HEK293T (cell line): ENCODE measurements around the gene MAPK8IP3.

Experiments used
- ARNT ChIP-seq: fragments of 450-650 bp; IDR thresholded peaks from 2 replicates; pipeline ENCODE4 v1.6.1; 2017; ENCODE audit warnings: mild to moderate bottlenecking
- CTBP1 ChIP-seq: fragments of 450-650 bp; IDR thresholded peaks from 2 replicates; pipeline ENCODE4 v1.6.1; 2016; ENCODE audit warnings: borderline replicate concordance
- FOXA1 ChIP-seq: fragments of 450-650 bp; IDR thresholded peaks from 2 replicates; pipeline ENCODE4 v1.6.1; 2016; ENCODE audit warnings: mild to moderate bottlenecking
- FOXK2 ChIP-seq: fragments of 450-650 bp; IDR thresholded peaks from 2 replicates; pipeline ENCODE4 v1.6.1; 2016; ENCODE audit warnings: mild to moderate bottlenecking
- NFRKB ChIP-seq: fragments of 450-650 bp; IDR thresholded peaks from 2 replicates; pipeline ENCODE4 v1.6.1; 2016; ENCODE audit warnings: mild to moderate bottlenecking, moderate library complexity
- SP1 ChIP-seq: fragments of 450-650 bp; IDR thresholded peaks from 2 replicates; pipeline ENCODE4 v1.6.1; 2017
- TARDBP ChIP-seq: fragments of 450-650 bp; IDR thresholded peaks from 2 replicates; pipeline ENCODE4 v1.6.1; 2016

DNA sequence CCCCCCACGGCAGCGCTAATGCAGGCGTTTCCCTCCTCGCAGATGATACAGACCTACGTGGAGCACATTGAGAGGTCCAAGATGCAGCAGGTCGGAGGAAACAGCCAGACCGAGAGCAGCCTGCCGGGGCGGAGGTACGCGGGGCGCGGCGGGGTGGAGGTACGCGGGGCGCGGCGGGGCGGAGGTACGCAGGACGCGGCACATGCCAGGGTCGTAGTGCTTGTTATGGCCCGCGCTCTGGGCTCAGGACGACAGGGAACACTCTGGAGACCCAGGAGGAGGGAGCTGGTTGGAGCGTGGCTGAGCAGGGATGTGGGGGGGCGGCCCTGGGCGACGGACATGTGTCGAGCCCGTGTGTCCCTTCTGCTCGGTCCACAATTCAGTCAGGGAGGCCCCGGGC lies 23.4 kb downstream of the MAPK8IP3 start:
- no peak for TF ChIP-seq CTBP1
- TF ChIP-seq FOXK2: no peak
- no peak for TF ChIP-seq FOXA1
- no peak for TF ChIP-seq TARDBP
- no peak for TF ChIP-seq NFRKB
- no peak for TF ChIP-seq ARNT
- TF ChIP-seq SP1: no peak
